ENCODE data around the gene IL1R2. TPM values are rescaled to one million over a fixed set of nuclear protein-coding genes. Genes with fewer than 3 reads are reported as not detected.

The IL1R2 gene
- polyA plus RNA-seq, 1 donor (not counting 4 experiments of a cell fraction or from before 2014, with no cell fraction given), result 57.3 TPM

- no peak overlapping the region for H3K9ac ChIP-seq (ENCODE audit: control insufficient read depth, extremely low read depth, insufficient read depth, low read length)
- no peaks in the 10 kb centered on the region for H3K9me1 ChIP-seq (ENCODE audit: control insufficient read depth, extremely low read depth, insufficient read depth, low read length)
- no peaks in the 10 kb centered on the region for H4K20me1 ChIP-seq (ENCODE audit: control insufficient read depth, extremely low read depth, insufficient read depth, low read length)
- dilution Hi-C loops (cut with MboI; ENCODE audit: extremely low pct_ligation_motif_present, low sequenced_read_pairs), result no loop called here
- DNase-seq (ENCODE audit: low read depth, low spot score) (no peak), FAIRE-seq (no peak)
- no peak for TF ChIP-seq EZH2 (IDR thresholded peaks at IDR 0.05; ENCODE audit: low read length)
- no peak for TF ChIP-seq CTCF (optimal IDR thresholded peaks at IDR 0.05 in 1 of 3, IDR thresholded peaks at IDR 0.05 in 1 of 3, conservative IDR thresholded peaks at IDR 0.05 in 1 of 3; ENCODE audit: extremely low read depth in 1 of 3, insufficient read depth in 2 of 3, low read length in 3 of 3)
- no peaks in the 10 kb centered on the region for H3K36me3 ChIP-seq (ENCODE audit: control insufficient read depth in 2 of 2, extremely low read depth in 1 of 2, insufficient read depth in 2 of 2, low read length in 2 of 2)
- no peak overlapping the region for H3K27ac ChIP-seq (ENCODE audit: control insufficient read depth, insufficient read depth, low read length)
- H3K4me2 ChIP-seq (ENCODE audit: control insufficient read depth, extremely low read depth, insufficient read depth, low read depth, low read length), result no peak overlapping the region
- no peak overlapping the region for H2AFZ ChIP-seq (ENCODE audit: control insufficient read depth, low read length)
- H3K79me2 ChIP-seq (ENCODE audit: control insufficient read depth, insufficient read depth, low read length), result no peaks in the 10 kb centered on the region
- H3K4me1 ChIP-seq (ENCODE audit: control insufficient read depth, extremely low read depth, insufficient read depth, low read length), result no peaks in the 10 kb centered on the region
- H3K27me3 ChIP-seq (ENCODE audit: control insufficient read depth, extremely low read depth, insufficient read depth, low read length), result peaks cover 9% of the 10 kb centered on the region
- H3K9me3 ChIP-seq (ENCODE audit: control insufficient read depth, low read depth, low read length), result no peaks in the 10 kb centered on the region
- H3K4me3 ChIP-seq (ENCODE audit: control insufficient read depth in 2 of 3, extremely low read depth in 1 of 3, insufficient read depth in 2 of 3, low read depth in 1 of 3, low read length in 3 of 3), result no peak overlapping the region
These were observed 50.7 kb downstream of the IL1R2 start for GRCh38 chr2:102042196-102043081.

GRCh38 chr2:102043560-102043959 is 51.8 kb downstream of the IL1R2 start:
- H3K27ac ChIP-seq (ENCODE audit: control insufficient read depth, insufficient read depth, low read length), result no peak overlapping the region
- H3K9ac ChIP-seq (ENCODE audit: control insufficient read depth, extremely low read depth, insufficient read depth, low read length), result no peak overlapping the region
- H3K9me1 ChIP-seq (ENCODE audit: control insufficient read depth, extremely low read depth, insufficient read depth, low read length), result no peaks in the 10 kb centered on the region
- H4K20me1 ChIP-seq (ENCODE audit: control insufficient read depth, extremely low read depth, insufficient read depth, low read length), result no peaks in the 10 kb centered on the region
- no peak for FAIRE-seq
- no peaks in the 10 kb centered on the region for H3K4me1 ChIP-seq (ENCODE audit: control insufficient read depth, extremely low read depth, insufficient read depth, low read length)
- H3K27me3 ChIP-seq (ENCODE audit: control insufficient read depth, extremely low read depth, insufficient read depth, low read length), result peaks cover 9% of the 10 kb centered on the region
- dilution Hi-C loops (cut with MboI; ENCODE audit: extremely low pct_ligation_motif_present, low sequenced_read_pairs), result no loop called here
- no peaks in the 10 kb centered on the region for H3K36me3 ChIP-seq (ENCODE audit: control insufficient read depth in 2 of 2, extremely low read depth in 1 of 2, insufficient read depth in 2 of 2, low read length in 2 of 2)
- no peak overlapping the region for H3K4me3 ChIP-seq (ENCODE audit: control insufficient read depth in 2 of 3, extremely low read depth in 1 of 3, insufficient read depth in 2 of 3, low read depth in 1 of 3, low read length in 3 of 3)
- TF ChIP-seq EZH2 (IDR thresholded peaks at IDR 0.05; ENCODE audit: low read length) (no peak), CTCF (optimal IDR thresholded peaks at IDR 0.05 in 1 of 3, IDR thresholded peaks at IDR 0.05 in 1 of 3, conservative IDR thresholded peaks at IDR 0.05 in 1 of 3; ENCODE audit: extremely low read depth in 1 of 3, insufficient read depth in 2 of 3, low read length in 3 of 3) (no peak)
- DNase-seq (ENCODE audit: low read depth, low spot score), result no peak
- no peaks in the 10 kb centered on the region for H3K79me2 ChIP-seq (ENCODE audit: control insufficient read depth, insufficient read depth, low read length)
- H3K9me3 ChIP-seq (ENCODE audit: control insufficient read depth, low read depth, low read length), result no peaks in the 10 kb centered on the region
- no peak overlapping the region for H2AFZ ChIP-seq (ENCODE audit: control insufficient read depth, low read length)
- no peak overlapping the region for H3K4me2 ChIP-seq (ENCODE audit: control insufficient read depth, extremely low read depth, insufficient read depth, low read depth, low read length)

Data from keratinocyte (primary cell).